Memory B cell (primary cell): ENCODE data around the gene SLC15A5.

ENCODE experiments used
- ATAC-seq: fragments of 150-1000 bp; cut with Tn5 transposase; 2 replicates; pipeline ENCODE4 v1.10.0; 2021; ENCODE audit warnings: low read depth, mild to moderate bottlenecking, moderate library complexity
- DNase-seq, 2 donors: peaks; one replicate each; pipeline ENCODE4 v3.0.0; 2022; ENCODE audit warnings: low spot score in 2 of 2
- H3K27ac Mint-ChIP-seq: one replicate; pipeline ENCODE4 v1.8.0; 2022; ENCODE audit warnings: mild to moderate bottlenecking, moderate library complexity, mixed read lengths
- H3K27me3 Mint-ChIP-seq: one replicate; pipeline ENCODE4 v1.8.0; 2022; ENCODE audit warnings: mixed read lengths
- H3K36me3 Mint-ChIP-seq: one replicate; pipeline ENCODE4 v1.8.0; 2022; ENCODE audit warnings: mild to moderate bottlenecking, mixed read lengths
- H3K4me1 Mint-ChIP-seq: one replicate; pipeline ENCODE4 v1.8.0; 2022; ENCODE audit warnings: mixed read lengths
- H3K4me3 Mint-ChIP-seq: one replicate; pipeline ENCODE4 v1.8.0; 2022; ENCODE audit warnings: mild to moderate bottlenecking, moderate library complexity, mixed read lengths
- H3K9me3 Mint-ChIP-seq: one replicate; pipeline ENCODE4 v1.8.0; 2022; ENCODE audit warnings: mixed read lengths

Gene SLC15A5

GRCh38 chr12:16152885-16153673, 124.4 kb downstream of the SLC15A5 start:
- no peaks in the 10 kb centered on the region for H3K4me1 Mint-ChIP-seq
- H3K4me3 Mint-ChIP-seq: no peak overlapping the region
- no peaks in the 10 kb centered on the region for H3K9me3 Mint-ChIP-seq
- ATAC-seq (no peak), DNase-seq (no peak)
- no peaks in the 10 kb centered on the region for H3K27me3 Mint-ChIP-seq
- no peaks in the 10 kb centered on the region for H3K36me3 Mint-ChIP-seq
- H3K27ac Mint-ChIP-seq: no peak overlapping the region

- no peak for ATAC-seq
- no peak overlapping the region for H3K27ac Mint-ChIP-seq
- H3K9me3 Mint-ChIP-seq: no peaks in the 10 kb centered on the region
- no peak overlapping the region for H3K4me3 Mint-ChIP-seq
- H3K36me3 Mint-ChIP-seq: no peaks in the 10 kb centered on the region
- no peaks in the 10 kb centered on the region for H3K4me1 Mint-ChIP-seq
- H3K27me3 Mint-ChIP-seq: no peaks in the 10 kb centered on the region
- no peak for DNase-seq
These were observed 127.2 kb downstream of the SLC15A5 start for GRCh38 chr12:16150276-16150675.

GRCh38 chr12:16148938-16149337, 128.5 kb downstream of the SLC15A5 start:
- H3K4me1 Mint-ChIP-seq: no peaks in the 10 kb centered on the region
- H3K27ac Mint-ChIP-seq: no peak overlapping the region
- no peak for ATAC-seq
- no peak overlapping the region for H3K4me3 Mint-ChIP-seq
- H3K9me3 Mint-ChIP-seq: no peaks in the 10 kb centered on the region
- DNase-seq: no peak
- H3K27me3 Mint-ChIP-seq: no peaks in the 10 kb centered on the region
- H3K36me3 Mint-ChIP-seq: no peaks in the 10 kb centered on the region
